Measurements from ENCODE around the gene SZT2.
"Not testable (repeated sequence)": the region's sequence is repeated elsewhere in the genome, so short reads cannot be mapped to it uniquely, and the experiment has no call there.

The SZT2 gene

GRCh38 chr1:43493661-43494450 is 104.2 kb downstream of the SZT2 start:
- Histone ChIP-seq H4K20me1 (ENCODE audit: control insufficient read depth, insufficient read depth, low read depth, low read length) (no peaks in the 10 kb centered on the region), H3K4me3 (ENCODE audit: low read length) (no peak overlapping the region), H3F3A (ENCODE audit: control insufficient read depth, insufficient read depth) (no peaks in the 10 kb centered on the region), H3K36me3 (ENCODE audit: control insufficient read depth, low read length) (no peaks in the 10 kb centered on the region), H3K27ac (ENCODE audit: low read depth, low read length) (no peak overlapping the region), H3K4me1 (ENCODE audit: control insufficient read depth, low read length) (no peaks in the 10 kb centered on the region), H3K79me2 (ENCODE audit: control insufficient read depth, low read length) (no peaks in the 10 kb centered on the region), H3K27me3 (ENCODE audit: control insufficient read depth, low read length) (no peaks in the 10 kb centered on the region), H3K4me2 (ENCODE audit: low read length) (no peak overlapping the region), H3K9me3 (ENCODE audit: control insufficient read depth, insufficient read depth, low read length) (no peaks in the 10 kb centered on the region), H3K9me2 (replicated peaks; ENCODE audit: control insufficient read depth, low read length) (no peaks in the 10 kb centered on the region)
- TF ChIP-seq EZH2phosphoT487 (IDR thresholded peaks at IDR 0.05; ENCODE audit: borderline replicate concordance, low read length): no peak
- no peak for TF ChIP-seq CTCF (IDR thresholded peaks at IDR 0.05; ENCODE audit: low read depth, low read length, poor library complexity, severe bottlenecking)

GRCh38 chr1:43495204-43495603 is 105.5 kb downstream of the SZT2 start:
- no peak overlapping the region for H3K4me2 ChIP-seq (ENCODE audit: low read length)
- H3K27me3 ChIP-seq (ENCODE audit: control insufficient read depth, low read length): no peaks in the 10 kb centered on the region
- no peaks in the 10 kb centered on the region for H3K36me3 ChIP-seq (ENCODE audit: control insufficient read depth, low read length)
- H3K79me2 ChIP-seq (ENCODE audit: control insufficient read depth, low read length): no peaks in the 10 kb centered on the region
- H3K4me1 ChIP-seq (ENCODE audit: control insufficient read depth, low read length): no peaks in the 10 kb centered on the region
- TF ChIP-seq EZH2phosphoT487 (IDR thresholded peaks at IDR 0.05; ENCODE audit: borderline replicate concordance, low read length) (no peak), CTCF (IDR thresholded peaks at IDR 0.05; ENCODE audit: low read depth, low read length, poor library complexity, severe bottlenecking) (no peak)
- H3K27ac ChIP-seq (ENCODE audit: low read depth, low read length): no peak overlapping the region
- no peaks in the 10 kb centered on the region for H3F3A ChIP-seq (ENCODE audit: control insufficient read depth, insufficient read depth)
- H3K9me3 ChIP-seq (ENCODE audit: control insufficient read depth, insufficient read depth, low read length): no peaks in the 10 kb centered on the region
- no peak overlapping the region for H3K4me3 ChIP-seq (ENCODE audit: low read length)
- H3K9me2 ChIP-seq (replicated peaks; ENCODE audit: control insufficient read depth, low read length): no peaks in the 10 kb centered on the region
- no peaks in the 10 kb centered on the region for H4K20me1 ChIP-seq (ENCODE audit: control insufficient read depth, insufficient read depth, low read depth, low read length)

GRCh38 chr1:43499898-43500297 is 110.2 kb downstream of the SZT2 start:
- no peaks in the 10 kb centered on the region for H3K9me2 ChIP-seq (replicated peaks; ENCODE audit: control insufficient read depth, low read length)
- H3K4me2 ChIP-seq (ENCODE audit: low read length): no peak overlapping the region
- H3K79me2 ChIP-seq (ENCODE audit: control insufficient read depth, low read length): no peaks in the 10 kb centered on the region
- H3F3A ChIP-seq (ENCODE audit: control insufficient read depth, insufficient read depth): no peaks in the 10 kb centered on the region
- no peak overlapping the region for H3K4me3 ChIP-seq (ENCODE audit: low read length)
- H4K20me1 ChIP-seq (ENCODE audit: control insufficient read depth, insufficient read depth, low read depth, low read length): no peaks in the 10 kb centered on the region
- no peak overlapping the region for H3K27ac ChIP-seq (ENCODE audit: low read depth, low read length)
- H3K27me3 ChIP-seq (ENCODE audit: control insufficient read depth, low read length): no peaks in the 10 kb centered on the region
- no peaks in the 10 kb centered on the region for H3K9me3 ChIP-seq (ENCODE audit: control insufficient read depth, insufficient read depth, low read length)
- H3K4me1 ChIP-seq (ENCODE audit: control insufficient read depth, low read length): no peaks in the 10 kb centered on the region
- TF ChIP-seq EZH2phosphoT487 (IDR thresholded peaks at IDR 0.05; ENCODE audit: borderline replicate concordance, low read length): no peak
- H3K36me3 ChIP-seq (ENCODE audit: control insufficient read depth, low read length): no peaks in the 10 kb centered on the region

- H3K79me2 ChIP-seq (ENCODE audit: control insufficient read depth, low read length); H3K4me3 ChIP-seq (ENCODE audit: low read length); H3K27me3 ChIP-seq (ENCODE audit: control insufficient read depth, low read length); H3K9me2 ChIP-seq (replicated peaks; ENCODE audit: control insufficient read depth, low read length); H3F3A ChIP-seq (ENCODE audit: control insufficient read depth, insufficient read depth); H3K9me3 ChIP-seq (ENCODE audit: control insufficient read depth, insufficient read depth, low read length); H3K36me3 ChIP-seq (ENCODE audit: control insufficient read depth, low read length); H3K27ac ChIP-seq (ENCODE audit: low read depth, low read length); H4K20me1 ChIP-seq (ENCODE audit: control insufficient read depth, insufficient read depth, low read depth, low read length); H3K4me2 ChIP-seq (ENCODE audit: low read length); H3K4me1 ChIP-seq (ENCODE audit: control insufficient read depth, low read length): not testable (repeated sequence)
Observed at GRCh38 chr1:43501806-43502205, 112.1 kb downstream of the SZT2 start.

All from DOHH2 (cell line).